SK-MEL-5 (cell line): ENCODE measurements around the gene FUBP3. TPM values are rescaled to one million over a fixed set of nuclear protein-coding genes. Genes with fewer than 3 reads are reported as not detected.

Experiments used
- DNase-seq: peaks from one replicate; pipeline ENCODE4 v3.0.0-alpha.2; 2016; ENCODE audit warnings: low read depth, low spot score
- in situ Hi-C: cut with HindIII; loops from 2 replicates; pipeline ENCODE4 v1.10.0; 2016; ENCODE audit warnings: low sequenced_read_pairs, high pct_unique_total_duplicates, low pct_unique_long_range_greater_than_20kb
- polyA plus RNA-seq, 2 experiments: library from polyadenylated mRNA; depleted of rRNA; stranded (reverse); fragments of >200 nt; gene quantifications; 2 replicates each; pipeline ENCODE4 v1.2.3, GENCODE V29; 2015
- total RNA-seq: library from RNA; depleted of rRNA; stranded (reverse); fragments of >200 nt; shearing (Covaris generic); gene quantifications from 2 replicates; pipeline ENCODE4 v1.2.3, GENCODE V29; 2014; rRNA removed

The FUBP3 gene
- 58.2 and 61.0 TPM in 2 replicates for total RNA-seq
- 70.8 and 77.7 TPM in 2 replicates for polyA plus RNA-seq (2015; cell fraction: cytosol; rRNA removed)
- polyA plus RNA-seq (2015; cell fraction: nucleus; rRNA removed): 141 and 273 TPM in 2 replicates

- peak; percentile 93 for DNase-seq
- in situ Hi-C loops: no loop called here
These were observed at the start of gene FUBP3 for GRCh38 chr9:130578865-130579737. TSS of gene FUBP3 (plus strand) at chr9:130579577. CDS start at chr9:130579681, 104 bp downstream.

GRCh38 chr9:130530938-130531337 is 48.4 kb upstream of the FUBP3 start:
- DNase-seq: no peak
- in situ Hi-C loops: no loop called here

GRCh38 chr9:130531670-130532069 is 47.7 kb upstream of the FUBP3 start:
- in situ Hi-C loops: no loop called here
- DNase-seq: no peak

GRCh38 chr9:130532426-130533080 is 46.8 kb upstream of the FUBP3 start:
- in situ Hi-C loops: no loop called here
- no peak for DNase-seq

GRCh38 chr9:130535818-130536521 is 43.4 kb upstream of the FUBP3 start:
- in situ Hi-C loops: no loop called here
- no peak for DNase-seq

- no peak for DNase-seq
- in situ Hi-C loops: no loop called here
These were observed 42.7 kb upstream of the FUBP3 start for GRCh38 chr9:130536701-130537107.

GRCh38 chr9:130537346-130538050 is 41.9 kb upstream of the FUBP3 start:
- in situ Hi-C loops: no loop called here
- DNase-seq: no peak

GRCh38 chr9:130539420-130540223 is 39.8 kb upstream of the FUBP3 start:
- no peak for DNase-seq
- in situ Hi-C loops: no loop called here

GRCh38 chr9:130541533-130541932 is 37.8 kb upstream of the FUBP3 start:
- no peak for DNase-seq
- in situ Hi-C loops: no loop called here

GRCh38 chr9:130542038-130542437 is 37.3 kb upstream of the FUBP3 start:
- in situ Hi-C loops: no loop called here
- no peak for DNase-seq

- DNase-seq: peak; percentile 13
- in situ Hi-C loops: no loop called here
These were observed 36.7 kb upstream of the FUBP3 start for GRCh38 chr9:130542457-130543228.

- in situ Hi-C loops: no loop called here
- no peak for DNase-seq
These were observed 36.0 kb upstream of the FUBP3 start for GRCh38 chr9:130543368-130543767.

GRCh38 chr9:130543859-130544258 is 35.5 kb upstream of the FUBP3 start:
- DNase-seq: no peak
- in situ Hi-C loops: no loop called here

- in situ Hi-C loops: no loop called here
- DNase-seq: no peak
These were observed 35.0 kb upstream of the FUBP3 start for GRCh38 chr9:130544364-130544763.

- no peak for DNase-seq
- in situ Hi-C loops: no loop called here
These were observed 31.3 kb upstream of the FUBP3 start for GRCh38 chr9:130548103-130548502.

GRCh38 chr9:130549093-130549735 is 30.2 kb upstream of the FUBP3 start:
- in situ Hi-C loops: no loop called here
- peak; percentile 14 for DNase-seq
